ENCODE data around the gene IGLL1. TPM values are rescaled to one million over a fixed set of nuclear protein-coding genes. Genes with fewer than 3 reads are reported as not detected.

The IGLL1 gene
- not detected for total RNA-seq

DNA sequence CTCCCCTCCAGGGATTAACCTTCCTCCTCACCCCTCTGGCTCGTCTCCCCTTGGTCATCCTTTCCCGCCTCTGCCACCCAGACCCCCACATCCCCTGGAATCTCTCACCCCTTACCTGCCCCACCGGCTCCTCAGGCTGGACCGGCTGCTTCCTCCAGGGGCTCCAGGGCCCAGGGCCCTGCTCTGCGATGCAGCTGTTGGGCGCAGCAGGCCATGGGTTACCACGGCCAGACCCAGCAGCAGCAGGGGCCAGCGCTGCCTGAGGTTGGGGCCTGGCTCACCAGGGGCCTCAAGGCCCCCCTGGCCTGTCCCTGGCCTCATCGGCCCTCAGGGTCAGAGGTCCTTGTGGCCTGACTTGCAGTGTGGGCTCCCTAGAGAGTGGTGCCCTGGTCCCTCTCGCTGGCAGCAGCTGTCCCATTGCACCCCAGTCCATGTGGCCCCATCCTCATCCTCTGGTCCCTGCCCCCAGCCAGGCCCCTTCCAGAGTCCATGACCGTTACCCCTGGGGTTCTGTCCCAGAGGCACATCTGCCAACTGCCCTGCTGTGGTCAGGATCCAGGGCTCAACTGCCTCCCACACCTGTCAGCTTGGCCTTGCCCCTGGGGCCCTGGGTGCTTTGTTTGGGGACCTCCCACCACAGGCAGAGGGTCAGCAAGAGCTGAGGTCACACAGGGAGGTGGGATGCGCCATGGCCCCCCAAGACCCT lies at the start of gene IGLL1:
IGLL1 (minus strand) TSS at position 421 of the 706 bp plus-strand sequence; CDS start at position 321, 100 bp downstream.

Other genes with a start within 250 kb of the IGLL1 start
- gene DRICH1, start 52.0 kb upstream of the IGLL1 start, total RNA-seq, result 0.77 TPM
- gene RGL4, start 110.7 kb upstream of the IGLL1 start, total RNA-seq, result not detected
- gene ZNF70, start 170.8 kb upstream of the IGLL1 start, total RNA-seq, result 11.4 TPM
- not detected for gene VPREB3, start 174.1 kb upstream of the IGLL1 start, total RNA-seq
- 0.88 TPM for gene C22orf15, start 182.7 kb upstream of the IGLL1 start, total RNA-seq
- gene CHCHD10, start 187.7 kb upstream of the IGLL1 start, total RNA-seq, result 4.8 TPM
- 13.6 TPM for gene MMP11, start 192.6 kb upstream of the IGLL1 start, total RNA-seq
- gene SMARCB1, start 206.7 kb upstream of the IGLL1 start, total RNA-seq, result 61.6 TPM